Urothelium cell line (cell line): ENCODE data around the gene IFNL3.
"Not testable (repeated sequence)": the region's sequence is repeated elsewhere in the genome, so short reads cannot be mapped to it uniquely, and the experiment has no call there.

Experiments used
- DNase-seq: peaks from one replicate; pipeline ENCODE4 v3.0.0; 2011; ENCODE audit warnings: low spot score, mixed read lengths
- FAIRE-seq: peaks from 2 replicates; lab custom pipeline; 2011; peaks lifted over from hg19 to GRCh38; lab: Jason Lieb, UNC

IFNL3 gene

DNA sequence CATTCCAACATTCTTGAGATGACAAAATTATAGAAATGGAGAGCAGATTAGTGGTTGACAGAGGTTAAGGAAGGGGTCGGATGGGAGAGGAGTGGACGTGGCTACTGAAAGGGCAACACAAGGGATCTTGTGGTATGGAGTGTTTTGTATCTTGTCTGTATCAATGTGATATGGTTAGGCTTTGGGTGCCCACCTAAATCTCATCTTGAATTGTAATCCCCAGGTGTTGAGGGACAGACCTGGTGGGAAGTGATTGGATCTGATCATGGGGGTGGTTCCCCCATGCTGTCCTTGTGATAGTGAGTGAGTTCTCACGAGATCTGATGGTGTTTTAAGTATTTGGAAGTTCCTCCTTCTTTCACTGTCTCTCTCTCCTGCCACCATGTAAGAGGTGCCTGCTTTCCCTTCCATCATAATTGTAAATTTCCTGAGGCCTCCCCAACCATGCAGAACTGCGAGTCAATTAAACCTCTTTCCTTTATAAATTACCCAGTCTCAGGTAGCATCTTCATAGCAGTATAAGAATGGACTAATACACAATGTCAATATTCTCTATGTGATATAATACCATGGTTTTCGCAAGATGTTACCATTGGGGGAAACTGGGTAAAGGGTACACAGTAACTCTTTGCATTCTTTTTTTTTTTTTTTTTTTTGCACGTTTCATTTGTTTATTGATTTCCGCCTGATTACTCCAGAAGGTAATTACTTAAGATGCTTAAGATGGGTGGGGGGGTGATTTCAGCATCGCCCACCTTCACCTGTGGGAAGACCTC lies 8.8 kb upstream of the IFNL3 start:
- FAIRE-seq = no peak

DNA sequence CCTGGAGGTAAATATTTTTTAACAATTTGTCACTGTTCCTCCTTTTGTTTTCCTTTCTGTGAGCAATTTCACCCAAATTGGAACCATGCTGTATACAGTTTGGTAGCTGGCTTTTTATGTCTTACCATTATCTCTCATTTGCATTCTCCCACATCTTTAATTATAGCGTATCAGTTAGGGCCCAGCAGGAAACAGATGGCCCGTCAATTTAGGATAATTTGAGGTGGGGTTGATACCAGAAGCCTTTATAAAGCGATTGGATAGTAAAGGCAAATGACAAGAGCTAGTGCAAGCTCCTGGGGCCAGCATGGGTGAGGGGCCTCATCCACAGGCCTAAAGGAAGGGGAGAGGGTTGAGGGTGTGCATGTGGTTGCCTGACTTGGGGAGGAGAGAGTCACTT lies 7.7 kb upstream of the IFNL3 start:
- DNase-seq = no peak
- no peak for FAIRE-seq

More for the DNA sequence above, 8.8 kb upstream of the IFNL3 start:
- DNase-seq = no peak

DNA sequence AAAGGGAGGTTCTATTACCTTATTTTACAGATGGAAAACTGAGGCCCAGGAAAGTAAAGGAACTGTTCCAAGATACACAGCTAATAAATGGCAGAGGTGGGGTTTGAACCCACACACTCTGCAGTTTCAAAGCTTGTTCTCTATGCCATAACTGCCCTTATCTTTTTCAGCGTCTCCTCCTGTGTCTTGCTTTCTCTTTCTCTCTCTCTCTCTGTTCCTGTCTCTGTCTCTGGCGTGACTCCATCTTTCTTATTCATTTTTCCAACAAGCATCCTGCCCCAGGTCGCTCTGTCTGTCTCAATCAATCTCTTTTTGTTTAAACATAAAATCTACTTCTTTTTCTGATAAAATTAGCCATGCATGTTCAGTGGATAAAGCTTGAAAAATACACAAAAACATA lies 7.0 kb upstream of the IFNL3 start:
- FAIRE-seq (no peak), DNase-seq (no peak)

DNA sequence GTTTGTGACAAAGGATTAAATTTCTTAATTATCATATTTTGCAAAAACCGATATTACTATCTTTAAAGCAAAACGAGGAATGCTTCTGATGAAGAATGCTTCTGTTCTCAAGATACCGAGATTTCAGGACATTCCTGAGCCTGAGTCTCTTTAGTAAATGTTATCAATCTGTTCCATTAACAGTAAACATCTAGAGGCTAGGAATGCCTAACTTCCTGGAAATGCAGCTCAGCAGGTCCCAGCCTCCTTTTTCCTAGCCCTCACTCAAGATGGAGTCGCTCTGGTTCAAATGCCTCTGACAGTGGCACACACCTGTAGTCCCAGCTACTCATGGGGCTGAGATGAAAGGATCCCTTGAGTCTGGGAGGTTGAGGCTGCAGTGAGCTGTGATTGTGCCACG lies 6.3 kb upstream of the IFNL3 start:
- DNase-seq (no peak), FAIRE-seq (no peak)

DNA sequence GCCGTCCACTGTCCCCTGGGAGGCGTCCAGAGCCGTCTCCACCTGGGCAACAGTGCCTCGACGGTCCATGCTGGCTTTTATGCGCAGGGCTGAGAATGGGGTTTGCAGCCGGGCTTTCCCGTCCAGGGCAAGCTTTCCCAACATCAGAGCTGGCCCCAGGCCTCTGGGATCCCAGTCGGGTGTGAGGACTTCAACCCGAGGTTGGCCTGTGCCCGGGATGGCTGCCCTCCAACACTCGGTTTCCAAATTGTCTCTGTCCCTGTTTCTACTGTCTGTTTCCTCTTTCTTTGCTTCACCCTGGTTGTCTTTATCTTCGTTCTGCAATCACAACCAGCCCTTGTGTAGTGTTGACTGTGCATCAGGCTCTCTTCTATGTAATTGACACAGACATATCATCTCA lies 4.0 kb upstream of the IFNL3 start, which contains the start of gene IFNL4:
Gene IFNL4 (minus strand): TSS at position 51 of the 400 bp plus-strand sequence.
- DNase-seq = no peak
- FAIRE-seq = no peak

DNA sequence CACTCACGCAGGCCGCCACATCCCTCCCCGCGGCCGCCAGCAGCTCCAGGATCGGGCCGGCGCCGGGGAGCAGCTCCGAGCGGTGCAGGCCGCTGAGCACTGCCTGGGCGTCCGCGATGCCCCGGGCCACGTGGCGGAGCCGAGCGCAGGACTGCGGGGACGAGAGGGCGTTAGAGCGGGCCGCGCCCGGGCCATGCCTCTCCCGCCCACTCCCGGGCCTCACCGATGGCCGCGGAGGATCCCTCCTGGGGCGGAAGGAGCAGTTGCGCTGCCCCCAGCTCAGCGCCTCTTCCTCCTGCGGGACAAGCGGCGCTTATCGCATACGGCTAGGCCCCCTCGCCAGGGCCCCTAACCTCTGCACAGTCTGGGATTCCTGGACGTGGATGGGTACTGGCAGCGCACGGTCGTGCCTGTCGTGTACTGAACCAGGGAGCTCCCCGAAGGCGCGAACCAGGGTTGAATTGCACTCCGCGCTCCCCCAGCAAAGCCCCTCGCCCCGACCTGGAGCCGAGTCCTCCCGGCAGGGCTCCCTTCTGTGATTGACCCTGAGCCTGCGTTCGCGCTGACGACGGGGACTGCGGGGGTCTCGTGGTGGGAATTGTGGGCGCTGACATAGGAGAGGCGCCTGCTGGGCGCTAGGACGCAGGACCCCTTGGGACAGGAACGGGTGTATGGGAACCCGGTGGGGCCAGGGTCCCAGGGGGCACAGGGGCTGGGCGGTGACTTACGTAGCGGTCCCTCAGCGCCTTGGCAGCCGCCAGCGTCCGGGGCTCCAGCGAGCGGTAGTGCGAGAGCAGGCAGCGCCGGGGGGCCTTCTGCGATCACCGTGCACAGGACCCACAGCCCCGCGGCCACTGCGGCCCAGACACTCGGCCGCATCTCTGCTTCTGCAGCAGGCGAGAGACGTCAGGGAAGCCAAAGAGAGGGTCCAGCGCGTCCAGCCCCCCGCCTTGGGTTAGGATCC lies 3.2 kb upstream of the IFNL3 start:
- no peak for DNase-seq

DNA sequence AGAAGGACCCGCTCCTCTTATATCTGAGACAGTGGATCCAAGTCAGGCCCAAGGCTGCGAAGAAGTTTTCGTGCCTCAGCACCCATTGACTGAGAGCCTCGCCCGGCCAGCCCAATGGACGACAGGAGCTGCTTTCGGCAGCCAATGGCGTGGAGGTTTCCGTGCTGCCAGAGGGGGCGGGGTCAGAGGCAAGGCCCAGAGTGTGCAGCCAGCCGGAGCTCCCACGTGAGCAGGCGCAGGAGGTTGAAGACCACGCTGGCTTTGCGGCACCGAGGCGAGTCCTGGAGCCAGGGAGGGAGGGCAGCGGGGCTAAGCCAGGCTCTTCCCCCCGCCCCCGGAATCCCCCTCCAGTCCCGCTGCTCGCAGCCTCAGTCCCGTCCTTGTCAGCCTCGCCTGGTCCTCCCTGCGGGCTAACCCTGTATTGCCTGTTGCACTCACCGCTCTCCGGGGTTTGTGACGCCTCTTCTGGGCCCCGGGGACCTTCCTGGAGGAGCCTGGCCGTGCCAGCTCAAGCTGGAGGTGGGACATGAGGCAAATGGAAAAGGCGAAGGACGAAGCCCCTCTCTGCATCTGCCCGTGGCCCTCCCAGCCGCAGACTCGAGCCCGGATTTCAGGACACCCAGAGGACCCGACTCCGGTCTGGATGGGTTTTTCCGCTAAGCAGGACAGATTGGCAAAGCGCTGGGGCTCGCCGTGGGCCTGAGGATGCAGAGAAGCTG lies 2.3 kb upstream of the IFNL3 start:
- FAIRE-seq = no peak
- no peak for DNase-seq

More for the DNA sequence above, 3.2 kb upstream of the IFNL3 start:
- FAIRE-seq = no peak

DNA sequence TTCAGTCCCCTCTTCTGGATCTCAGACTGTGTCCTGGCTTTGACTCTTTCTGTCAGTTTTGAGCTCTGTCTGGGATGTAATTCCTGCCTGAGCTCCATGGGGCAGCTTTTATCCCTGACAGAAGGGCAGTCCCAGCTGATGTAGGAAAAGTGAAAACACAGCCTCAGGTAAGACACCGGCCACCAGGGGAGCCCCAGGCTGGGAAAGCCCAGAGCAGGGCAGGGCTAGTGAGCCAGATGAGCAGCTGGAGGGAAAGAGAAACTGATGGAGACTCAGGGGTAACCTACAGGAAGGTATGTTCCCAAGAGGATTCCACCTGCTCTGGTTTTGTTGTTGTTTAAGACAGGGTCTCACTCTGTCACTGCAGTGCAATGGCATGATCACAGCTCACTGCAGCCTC lies 360 bp upstream of the IFNL3 start:
- peak; percentile 56 for FAIRE-seq
- DNase-seq = not testable (repeated sequence)

DNA sequence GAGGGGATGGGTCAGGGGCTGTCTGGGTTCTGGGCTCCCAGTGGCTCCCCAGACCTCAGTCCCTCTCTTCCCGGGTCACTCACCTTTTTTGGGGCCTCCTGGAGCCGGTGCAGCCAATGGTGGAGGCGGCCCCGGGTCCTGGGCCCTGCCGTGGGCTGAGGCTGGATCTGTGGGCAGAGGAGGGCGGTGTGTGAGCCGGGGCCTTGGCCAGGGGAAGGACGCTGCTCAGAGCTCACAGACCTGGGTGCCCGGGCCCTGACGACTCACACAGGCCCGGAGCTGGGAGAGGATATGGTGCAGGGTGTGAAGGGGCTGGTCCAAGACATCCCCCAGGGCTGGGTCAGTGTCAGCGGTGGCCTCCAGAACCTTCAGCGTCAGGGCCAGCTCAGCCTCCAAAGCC lies 1.1 kb downstream of the IFNL3 start:
- FAIRE-seq = not testable (repeated sequence)

DNA sequence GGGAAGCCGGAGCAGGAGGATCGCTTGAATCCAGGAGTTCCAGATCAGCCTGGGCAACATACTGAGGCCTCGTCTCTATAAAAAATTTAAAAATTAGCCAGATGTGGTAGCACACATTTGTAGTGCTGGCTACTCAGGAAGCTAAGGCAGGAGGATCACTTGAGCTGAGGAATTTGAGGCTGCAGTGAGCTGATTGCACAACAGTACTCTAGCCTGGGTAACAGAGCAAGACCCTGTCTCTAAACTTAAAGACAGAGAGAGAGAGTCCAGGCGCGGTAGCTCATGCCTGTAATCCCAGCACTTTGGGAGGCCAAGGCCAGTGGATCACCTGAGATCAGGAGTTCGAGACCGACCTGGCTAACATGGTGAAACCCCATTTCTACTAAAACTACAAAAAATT lies 4.4 kb downstream of the IFNL3 start:
- DNase-seq (no peak), FAIRE-seq (no peak)

More for the DNA sequence above, 1.1 kb downstream of the IFNL3 start:
- not testable (repeated sequence) for DNase-seq

DNA sequence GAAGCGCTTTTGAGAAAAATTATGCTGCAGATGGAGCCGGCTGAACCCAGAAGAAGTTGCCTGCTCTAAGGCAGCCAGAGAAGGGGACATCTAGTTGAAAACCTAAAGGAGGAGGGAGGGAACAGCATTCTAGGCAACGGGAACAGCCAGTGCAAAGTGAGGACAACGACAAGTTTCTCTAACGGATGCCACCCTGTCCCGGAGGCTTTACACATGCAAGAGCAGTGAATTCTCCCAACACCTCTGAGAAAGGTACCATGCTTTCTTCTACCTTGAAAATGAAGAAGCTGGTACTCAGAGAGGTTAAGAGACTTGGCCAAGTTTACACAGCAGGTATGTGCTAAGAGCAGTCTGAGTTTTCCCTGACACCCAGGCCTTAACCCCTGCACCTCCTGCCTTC lies 5.9 kb downstream of the IFNL3 start:
- no peak for DNase-seq
- no peak for FAIRE-seq

DNA sequence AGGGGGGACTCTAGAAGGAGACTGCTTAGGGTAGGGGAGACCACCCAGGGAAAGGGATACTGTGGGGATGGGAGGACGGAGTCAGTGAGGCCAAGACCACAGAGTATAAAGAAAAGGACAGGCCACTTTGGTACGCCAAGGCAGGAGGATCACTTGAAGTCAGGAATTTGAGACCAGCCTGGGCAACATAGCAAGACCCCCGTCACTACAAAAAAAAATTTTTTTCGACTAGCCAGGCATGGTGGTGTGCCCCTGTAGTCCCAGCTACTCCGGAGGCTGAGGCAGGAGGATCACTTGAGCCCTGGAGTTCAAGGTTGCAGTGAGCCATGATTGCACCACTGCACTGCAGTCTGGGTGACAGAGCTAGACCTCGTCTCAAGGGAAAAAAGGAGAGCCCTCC lies 6.6 kb downstream of the IFNL3 start:
- DNase-seq = no peak
- no peak for FAIRE-seq

DNA sequence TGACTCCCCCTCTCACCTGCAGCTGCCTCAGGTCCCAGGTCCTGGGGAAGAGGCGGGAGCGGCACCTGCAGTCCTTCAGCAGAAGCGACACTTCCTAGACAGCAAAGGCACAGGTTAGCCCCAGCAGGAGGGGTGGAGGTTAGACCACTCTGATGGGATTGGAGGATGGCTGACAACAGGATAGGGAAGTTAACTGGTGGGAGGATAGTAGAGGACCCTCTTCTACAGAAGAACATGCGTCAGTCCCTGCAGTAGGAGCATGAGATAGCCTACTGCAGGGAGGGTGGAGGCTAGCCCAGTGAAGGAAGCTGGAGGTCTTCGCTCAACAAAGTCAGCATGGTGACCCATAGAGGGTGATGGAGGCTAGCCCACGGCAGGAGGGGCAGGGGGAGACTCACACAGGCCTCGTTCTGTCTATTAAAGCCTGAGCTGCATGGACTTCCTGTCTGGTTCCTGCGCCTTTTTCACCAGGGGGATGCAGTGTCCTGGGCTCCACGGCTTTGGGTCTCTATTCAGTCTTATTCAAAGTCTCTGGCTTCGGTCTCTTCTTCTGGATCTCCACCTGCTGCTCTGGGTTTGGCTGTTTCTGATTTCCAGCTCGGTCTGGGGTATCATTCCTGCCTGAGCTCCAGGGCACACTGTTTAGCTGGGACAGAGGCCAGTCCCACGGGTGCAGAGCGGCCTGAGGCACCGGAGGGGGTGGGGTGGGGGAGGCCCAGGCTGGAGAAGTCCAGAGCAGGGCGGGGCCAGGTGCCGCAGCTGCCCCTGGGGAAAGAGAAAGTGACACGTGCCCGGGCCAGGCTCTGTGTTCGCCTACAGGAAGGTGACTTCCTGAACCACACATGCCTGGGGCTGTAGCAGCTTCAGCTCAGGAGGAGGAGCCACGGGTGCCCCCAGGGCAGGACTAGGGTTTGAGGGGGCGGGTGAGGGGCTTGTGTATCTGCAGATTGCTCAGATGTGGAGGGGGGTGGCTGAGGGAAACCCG lies 7.3 kb downstream of the IFNL3 start:
- DNase-seq (peak; percentile 66), FAIRE-seq (no peak)

DNA sequence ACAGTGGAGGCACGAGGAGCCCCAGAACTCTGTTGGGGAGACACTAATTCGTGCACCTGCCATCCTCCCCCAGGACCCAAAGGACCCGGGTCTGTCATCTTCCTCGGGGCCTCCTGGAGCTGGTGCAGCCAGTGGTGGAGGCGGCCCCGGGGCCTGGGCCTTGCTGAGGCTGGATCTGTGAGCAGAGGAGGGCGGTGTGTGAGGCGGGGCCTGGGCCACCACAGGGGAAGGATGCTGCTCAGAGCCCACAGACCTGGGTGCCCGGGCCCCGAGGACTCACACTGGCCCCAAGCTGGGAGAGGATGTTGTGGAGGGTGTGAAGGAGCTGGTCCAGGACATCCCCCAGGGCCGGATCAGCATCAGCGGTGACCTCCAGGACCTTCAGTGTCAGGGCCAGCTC lies 8.3 kb downstream of the IFNL3 start:
- DNase-seq = no peak

DNA sequence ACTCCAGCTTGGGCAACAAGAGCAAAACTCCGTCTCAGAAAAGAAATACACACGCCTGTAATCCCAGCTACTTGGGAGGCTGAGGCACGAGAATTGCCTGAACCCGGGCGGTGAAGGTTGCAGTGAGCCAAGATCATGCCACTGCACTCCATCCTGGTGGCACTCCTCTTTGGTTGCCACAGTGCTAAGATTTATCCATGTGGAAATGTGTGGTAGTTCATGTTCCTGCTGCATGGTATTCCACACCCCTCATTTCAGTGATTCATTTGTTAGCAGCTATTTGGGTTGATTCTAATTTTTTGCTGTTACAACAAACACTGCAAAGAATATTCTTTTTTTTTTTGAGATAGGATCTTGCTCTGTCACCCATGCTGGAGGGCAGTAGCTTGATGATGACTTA lies 12.1 kb downstream of the IFNL3 start:
- no peak for DNase-seq
- FAIRE-seq = no peak

More for the DNA sequence above, 8.3 kb downstream of the IFNL3 start:
- FAIRE-seq = no peak

DNA sequence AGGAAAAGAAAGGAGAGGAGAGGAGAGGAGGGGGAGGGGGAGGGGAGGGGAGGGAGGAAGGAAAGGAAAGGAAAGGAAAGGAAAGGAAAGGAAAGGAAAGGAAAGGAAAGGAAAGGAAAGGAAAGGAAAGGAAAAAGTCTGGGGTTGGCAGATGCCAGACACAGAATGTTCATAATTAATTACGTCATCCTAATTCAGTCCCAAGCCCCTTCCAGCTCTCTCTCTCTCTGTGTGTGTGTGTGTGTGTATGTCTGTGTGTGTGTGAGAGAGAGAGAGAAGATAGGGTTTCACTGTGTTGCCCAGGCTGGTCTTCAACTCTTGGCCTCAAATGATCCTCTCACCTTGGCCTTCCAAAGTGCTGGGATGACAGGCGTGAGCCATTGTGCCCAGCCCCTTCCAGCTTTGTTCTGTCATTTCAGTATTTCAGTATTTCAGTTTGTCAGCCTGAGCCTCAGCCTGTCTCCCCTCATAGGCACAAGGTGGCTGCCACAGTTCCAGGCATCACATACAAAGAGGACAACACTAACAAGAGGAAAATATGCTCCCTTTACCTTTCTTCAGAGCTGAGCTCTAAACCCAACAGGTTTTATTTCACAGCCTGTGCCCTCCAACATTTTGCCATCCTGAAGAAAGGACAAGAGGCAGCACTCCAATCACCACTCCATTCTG lies 14.6 kb downstream of the IFNL3 start:
- DNase-seq (no peak), FAIRE-seq (no peak)

DNA sequence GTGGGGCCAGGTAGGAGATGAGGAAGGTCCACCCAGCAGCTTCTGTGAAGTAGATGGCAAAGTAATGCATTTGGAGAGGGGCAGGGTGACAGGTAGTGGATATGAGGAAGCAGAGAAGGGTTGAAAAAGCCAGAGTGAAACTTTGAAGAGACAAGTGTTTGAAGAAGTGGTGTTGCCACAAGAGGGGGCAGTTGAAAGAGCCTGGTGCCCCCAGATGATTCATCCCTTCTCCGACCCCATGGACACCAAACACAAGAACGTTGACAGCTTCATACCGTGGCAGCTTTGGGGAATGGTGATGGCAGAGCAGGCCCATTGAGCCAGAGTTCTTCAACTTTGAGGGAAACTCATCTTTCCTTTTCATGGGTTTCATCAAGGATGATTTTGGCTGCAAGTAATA lies 19.9 kb downstream of the IFNL3 start:
- DNase-seq (no peak), FAIRE-seq (no peak)

DNA sequence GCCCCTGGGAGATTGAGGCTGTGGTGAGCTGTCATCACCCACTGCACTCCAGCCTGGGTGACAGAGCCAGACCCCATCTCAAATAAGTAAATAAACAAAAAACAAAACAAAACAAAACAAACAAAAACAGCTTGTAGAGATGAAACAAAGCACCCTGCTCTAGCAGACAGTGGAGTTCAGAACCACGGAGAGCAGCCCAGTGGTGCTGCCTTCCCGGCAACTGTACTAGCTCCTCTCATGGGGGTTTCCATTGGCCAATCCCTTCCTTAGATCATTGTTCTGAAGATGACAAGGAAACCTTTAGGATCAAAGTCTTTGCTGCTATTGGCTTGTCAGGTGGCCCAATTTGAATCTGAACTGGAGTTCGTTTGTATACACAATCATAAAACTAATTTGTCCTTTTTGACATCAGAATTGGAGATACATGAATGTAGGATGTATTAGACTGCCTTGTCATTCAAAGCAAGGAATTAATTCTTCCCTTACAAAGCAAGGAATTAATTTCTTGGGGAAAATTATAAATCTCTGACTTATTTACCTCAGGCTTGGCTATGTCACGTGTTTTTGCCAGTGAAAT lies 21.0 kb downstream of the IFNL3 start:
- no peak for FAIRE-seq
- DNase-seq = peak; percentile 66

DNA sequence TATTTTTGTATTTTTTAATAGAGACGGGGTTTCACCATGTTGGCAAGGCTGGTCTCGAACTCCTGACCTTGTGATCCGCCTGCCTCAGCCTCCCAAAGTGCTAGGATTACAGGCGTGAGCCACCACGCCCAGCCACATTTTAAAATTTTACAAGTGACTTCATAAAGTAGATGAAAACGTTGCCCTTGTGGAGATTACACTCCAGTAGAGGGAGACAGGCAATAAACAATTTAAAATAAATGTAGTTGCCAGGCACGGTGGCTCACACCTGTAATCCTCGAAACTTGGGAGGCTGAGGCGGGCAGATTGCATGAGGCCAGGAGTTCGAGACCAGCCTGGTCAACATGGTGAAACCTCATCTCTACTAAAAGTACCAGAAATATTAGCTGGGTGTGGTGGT lies 25.7 kb downstream of the IFNL3 start:
- not testable (repeated sequence) for FAIRE-seq, DNase-seq
